Osteocyte (in vitro differentiated cells): ENCODE data around the gene SCAF4. TPM values are rescaled to one million over a fixed set of nuclear protein-coding genes. Genes with fewer than 3 reads are reported as not detected.

Experiments
- DNase-seq: peaks from one replicate; pipeline ENCODE4 v3.0.0; 2021; ENCODE audit warnings: mixed read lengths; ENCODE audit not compliant: unreplicated experiment; ENCODE audit errors: extremely low spot score
- H3K27ac Mint-ChIP-seq: one replicate; pipeline ENCODE4 v1.8.0; 2021; ENCODE audit warnings: mild to moderate bottlenecking, mixed read lengths; ENCODE audit not compliant: unreplicated experiment
- H3K27me3 Mint-ChIP-seq: one replicate; pipeline ENCODE4 v1.8.0; 2021; ENCODE audit warnings: mixed read lengths; ENCODE audit not compliant: unreplicated experiment
- H3K36me3 Mint-ChIP-seq: one replicate; pipeline ENCODE4 v1.8.0; 2021; ENCODE audit warnings: mixed read lengths; ENCODE audit not compliant: unreplicated experiment
- H3K4me1 Mint-ChIP-seq: one replicate; pipeline ENCODE4 v1.8.0; 2021; ENCODE audit warnings: mixed read lengths; ENCODE audit not compliant: unreplicated experiment
- H3K4me3 Mint-ChIP-seq: one replicate; pipeline ENCODE4 v1.8.0; 2021; ENCODE audit warnings: mild to moderate bottlenecking, moderate library complexity, mixed read lengths; ENCODE audit not compliant: unreplicated experiment
- H3K9me3 Mint-ChIP-seq: one replicate; pipeline ENCODE4 v1.8.0; 2021; ENCODE audit warnings: mixed read lengths; ENCODE audit not compliant: unreplicated experiment
- total RNA-seq: library from RNA; stranded (reverse); gene quantifications from 2 replicates; pipeline ENCODE4 v1.2.1, GENCODE V29; 2021
- TF ChIP-seq, protein P1 (sequence below): fragments of 200-600 bp; sonication (generic); IDR thresholded peaks from 2 replicates; pipeline ENCODE4 v1.5.0; 2021; ENCODE audit warnings: antibody characterized with exemption, mild to moderate bottlenecking, moderate library complexity

SCAF4 gene
- total RNA-seq, 1 donor from 2014 or later = 32.7 TPM

DNA sequence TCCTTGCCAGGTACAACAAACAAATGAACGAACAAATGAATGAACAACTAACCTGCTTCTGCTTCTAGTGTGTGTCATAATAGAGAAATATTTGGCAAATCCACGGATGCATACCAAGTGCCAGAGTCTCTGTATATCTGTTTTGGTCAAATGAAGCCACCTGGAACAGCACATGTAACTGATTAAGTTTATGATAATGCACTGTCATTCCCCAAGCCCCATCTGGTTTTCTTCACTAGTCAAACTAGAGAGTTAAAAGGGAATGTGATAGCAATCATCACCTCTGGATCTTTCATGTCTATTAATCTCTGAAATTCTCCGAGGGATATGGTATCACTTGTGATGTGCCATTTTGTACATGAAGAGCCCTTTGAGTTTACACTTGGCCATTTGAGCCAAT, 21.0 kb upstream of the SCAF4 start:
- Mint-ChIP-seq H3K27me3 (peaks cover 8% of the 10 kb centered on the region), H3K4me1 (peaks cover 1% of the 10 kb centered on the region), H3K27ac (no peak overlapping the region), H3K36me3 (no peaks in the 10 kb centered on the region), H3K9me3 (no peaks in the 10 kb centered on the region), H3K4me3 (no peak overlapping the region)
- TF ChIP-seq, protein P1, sequence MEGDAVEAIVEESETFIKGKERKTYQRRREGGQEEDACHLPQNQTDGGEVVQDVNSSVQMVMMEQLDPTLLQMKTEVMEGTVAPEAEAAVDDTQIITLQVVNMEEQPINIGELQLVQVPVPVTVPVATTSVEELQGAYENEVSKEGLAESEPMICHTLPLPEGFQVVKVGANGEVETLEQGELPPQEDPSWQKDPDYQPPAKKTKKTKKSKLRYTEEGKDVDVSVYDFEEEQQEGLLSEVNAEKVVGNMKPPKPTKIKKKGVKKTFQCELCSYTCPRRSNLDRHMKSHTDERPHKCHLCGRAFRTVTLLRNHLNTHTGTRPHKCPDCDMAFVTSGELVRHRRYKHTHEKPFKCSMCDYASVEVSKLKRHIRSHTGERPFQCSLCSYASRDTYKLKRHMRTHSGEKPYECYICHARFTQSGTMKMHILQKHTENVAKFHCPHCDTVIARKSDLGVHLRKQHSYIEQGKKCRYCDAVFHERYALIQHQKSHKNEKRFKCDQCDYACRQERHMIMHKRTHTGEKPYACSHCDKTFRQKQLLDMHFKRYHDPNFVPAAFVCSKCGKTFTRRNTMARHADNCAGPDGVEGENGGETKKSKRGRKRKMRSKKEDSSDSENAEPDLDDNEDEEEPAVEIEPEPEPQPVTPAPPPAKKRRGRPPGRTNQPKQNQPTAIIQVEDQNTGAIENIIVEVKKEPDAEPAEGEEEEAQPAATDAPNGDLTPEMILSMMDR = no peak
- no peak for DNase-seq

DNA sequence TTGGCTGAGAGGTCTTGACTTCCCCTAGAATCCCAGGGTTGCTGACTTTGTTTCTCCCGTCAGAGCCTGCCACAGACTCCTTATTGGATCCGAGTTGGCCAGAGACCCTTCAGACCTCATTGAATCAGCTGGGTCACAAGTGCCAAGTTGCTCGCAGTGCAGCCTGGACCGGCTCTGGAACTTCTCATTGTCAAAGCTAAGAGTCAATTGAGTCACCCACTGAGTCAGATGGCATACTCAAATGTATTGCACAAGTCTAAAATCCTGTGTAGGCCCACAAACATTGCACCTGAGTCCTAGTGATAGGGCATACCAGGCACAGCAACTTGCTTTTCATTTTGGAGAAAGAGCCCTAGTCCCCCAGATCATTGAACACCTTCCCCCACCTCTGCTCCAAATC, 20.4 kb upstream of the SCAF4 start:
- no peak overlapping the region for H3K27ac Mint-ChIP-seq
- H3K36me3 Mint-ChIP-seq = no peaks in the 10 kb centered on the region
- no peaks in the 10 kb centered on the region for H3K9me3 Mint-ChIP-seq
- H3K4me3 Mint-ChIP-seq = no peak overlapping the region
- TF ChIP-seq, protein P1 = no peak
- no peak for DNase-seq
- H3K27me3 Mint-ChIP-seq = peaks cover 8% of the 10 kb centered on the region
- H3K4me1 Mint-ChIP-seq = peaks cover 1% of the 10 kb centered on the region

DNA sequence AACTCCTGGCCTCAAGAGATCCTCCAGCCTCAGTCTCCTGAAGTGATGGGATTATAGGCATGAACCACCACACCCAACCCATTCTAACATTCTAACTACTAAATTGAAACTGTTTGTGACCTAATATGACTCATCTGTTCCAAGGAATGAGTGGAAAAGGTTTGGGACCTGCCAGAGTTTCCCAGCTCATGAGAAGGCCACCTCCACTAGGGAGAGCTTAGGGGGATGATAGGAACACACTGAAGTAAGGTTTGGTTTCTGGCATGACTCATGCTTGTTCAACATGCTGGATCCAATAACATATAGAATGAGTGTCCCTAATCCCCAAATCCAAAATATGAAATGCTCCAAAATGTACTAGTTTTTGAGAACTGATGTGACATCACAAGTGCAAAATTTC, 18.9 kb upstream of the SCAF4 start:
- peaks cover 3% of the 10 kb centered on the region for H3K27me3 Mint-ChIP-seq
- TF ChIP-seq, protein P1 = no peak
- H3K4me1 Mint-ChIP-seq = peaks cover 1% of the 10 kb centered on the region
- DNase-seq = no peak
- no peaks in the 10 kb centered on the region for H3K36me3 Mint-ChIP-seq
- H3K27ac Mint-ChIP-seq = no peak overlapping the region
- H3K9me3 Mint-ChIP-seq = peaks cover 6% of the 10 kb centered on the region
- no peak overlapping the region for H3K4me3 Mint-ChIP-seq

DNA sequence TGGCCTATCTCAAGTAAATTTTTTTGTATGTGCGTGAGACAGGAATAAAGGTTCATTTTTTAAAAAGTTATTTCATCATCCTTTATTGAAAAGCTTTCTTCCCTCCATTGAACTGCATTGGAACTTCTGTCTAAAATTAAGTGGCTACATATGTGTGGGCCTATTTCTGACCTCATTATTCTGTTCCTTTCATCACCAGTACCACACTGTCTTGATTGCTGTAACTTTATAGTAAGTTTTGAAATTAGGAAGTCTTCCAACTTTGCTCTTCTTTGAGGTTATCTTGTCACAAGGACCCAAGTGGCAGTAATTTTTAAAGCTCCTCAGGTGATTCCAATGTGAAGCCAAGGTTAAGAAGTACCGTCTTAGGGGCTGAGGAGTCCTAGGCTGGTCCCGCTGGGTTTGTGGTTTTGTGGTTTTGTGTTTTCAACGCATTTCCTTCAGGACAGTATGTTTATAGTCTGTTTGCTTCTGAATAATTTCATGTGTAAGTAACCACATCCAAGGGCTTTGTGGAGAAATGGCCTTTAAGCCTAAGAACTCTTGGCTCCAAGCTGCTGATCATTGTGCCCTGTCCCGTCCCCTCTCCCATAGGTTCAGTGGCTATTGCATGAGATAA, 12.4 kb upstream of the SCAF4 start:
- TF ChIP-seq, protein P1 = no peak
- Mint-ChIP-seq H3K36me3 (peaks cover 7% of the 10 kb centered on the region), H3K4me3 (no peak overlapping the region), H3K27ac (no peak overlapping the region), H3K27me3 (no peaks in the 10 kb centered on the region), H3K9me3 (peaks cover 23% of the 10 kb centered on the region), H3K4me1 (no peaks in the 10 kb centered on the region)
- no peak for DNase-seq

DNA sequence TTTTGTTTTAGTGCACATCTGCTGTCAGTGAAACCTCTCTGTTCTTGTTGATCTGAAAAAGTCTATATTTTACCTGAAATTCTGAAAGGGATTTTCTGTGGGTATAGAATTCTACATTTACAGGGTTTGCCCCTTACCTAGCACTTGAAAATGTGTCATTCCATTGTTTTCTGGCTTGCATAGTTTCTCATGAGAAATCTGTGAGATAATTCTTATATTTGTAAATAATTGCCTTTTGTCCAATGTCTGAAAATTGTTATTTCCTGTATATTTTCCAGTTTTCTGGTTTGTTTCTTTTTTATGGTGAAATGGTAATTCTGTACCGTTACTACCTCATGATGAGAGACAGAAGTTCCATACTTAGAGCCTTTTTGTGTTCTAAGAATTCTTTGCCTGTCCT, 11.8 kb upstream of the SCAF4 start:
- H3K36me3 Mint-ChIP-seq = peaks cover 7% of the 10 kb centered on the region
- TF ChIP-seq, protein P1 = no peak
- H3K4me3 Mint-ChIP-seq = no peak overlapping the region

More for the DNA sequence above, 11.8 kb upstream of the SCAF4 start:
- Mint-ChIP-seq H3K9me3 (peaks cover 23% of the 10 kb centered on the region), H3K27ac (no peak overlapping the region), H3K4me1 (no peaks in the 10 kb centered on the region), H3K27me3 (no peaks in the 10 kb centered on the region)
- no peak for DNase-seq
